Stimulated activated CD4-positive, alpha-beta T cell treated with anti-CD3 and anti-CD28 coated beads, TNF-alpha, amount 100 ng/mL, for 24 hours (primary cell): ENCODE results near the gene ODF4.
"Not testable (repeated sequence)": the region's sequence is repeated elsewhere in the genome, so short reads cannot be mapped to it uniquely, and the experiment has no call there.

Experiments used
- DNase-seq, 3 experiments: peaks; one replicate each; pipeline ENCODE4 v3.0.0-alpha.2; 2020; ENCODE audit warnings: low read depth in 3 of 3

Gene ODF4

GRCh38 chr17:8368193-8368592 lies 28.6 kb downstream of the ODF4 start:
- DNase-seq, result no peak

- DNase-seq, result no peak
Measured at GRCh38 chr17:8369944-8370343, 30.3 kb downstream of the ODF4 start.

GRCh38 chr17:8371786-8372185 lies 32.1 kb downstream of the ODF4 start:
- no peak for DNase-seq

- no peak for DNase-seq
Measured at GRCh38 chr17:8372422-8372821, 32.8 kb downstream of the ODF4 start.

GRCh38 chr17:8373856-8374255 lies 34.2 kb downstream of the ODF4 start:
- DNase-seq, result not testable (repeated sequence)

GRCh38 chr17:8375738-8376259 lies 36.2 kb downstream of the ODF4 start:
- no peak for DNase-seq

- DNase-seq, result peak; percentile 87 to 92 (median 88)
Measured at GRCh38 chr17:8376271-8377067, 36.8 kb downstream of the ODF4 start, which contains the start of gene KRABD2. Gene KRABD2, minus strand, starts transcription at chr17:8376704.

- DNase-seq, result no peak
Measured at GRCh38 chr17:8377422-8377821, 37.8 kb downstream of the ODF4 start.

- DNase-seq, result not testable (repeated sequence)
Measured at GRCh38 chr17:8378117-8378516, 38.5 kb downstream of the ODF4 start.

- DNase-seq, result no peak
Measured at GRCh38 chr17:8380049-8380448, 40.4 kb downstream of the ODF4 start.

GRCh38 chr17:8382052-8382879 lies 42.6 kb downstream of the ODF4 start:
- DNase-seq, result no peak

- DNase-seq, result no peak
Measured at GRCh38 chr17:8382880-8383142, 43.2 kb downstream of the ODF4 start.

GRCh38 chr17:8383143-8383822 lies 43.6 kb downstream of the ODF4 start, which contains the start of gene RPL26:
Gene RPL26, minus strand, starts transcription at chr17:8383193. Its CDS starts 883 bp downstream, at chr17:8382310.
- peak; percentile 83 to 94 (median 91) for DNase-seq

- no peak for DNase-seq
Measured at GRCh38 chr17:8384801-8385378, 45.2 kb downstream of the ODF4 start.

- no peak for DNase-seq
Measured at GRCh38 chr17:8386841-8387240, 47.2 kb downstream of the ODF4 start.

GRCh38 chr17:8387914-8388651 lies 48.4 kb downstream of the ODF4 start:
- DNase-seq, result no peak

GRCh38 chr17:8391711-8392110 lies 52.1 kb downstream of the ODF4 start:
- DNase-seq, result no peak

- DNase-seq, result no peak
Measured at GRCh38 chr17:8392274-8392673, 52.6 kb downstream of the ODF4 start.

- no peak for DNase-seq
Measured at GRCh38 chr17:8392674-8393469, 53.2 kb downstream of the ODF4 start.
